OCI-LY1 (cell line): ENCODE results near the gene TRAPPC5.

Experiments used
- EZH2 ChIP-seq: fragments of 200-600 bp; sonication (generic), shearing (Covaris generic); IDR thresholded peaks from 2 replicates; pipeline ENCODE4 v1.8.0; 2017; ENCODE audit warnings: borderline replicate concordance, mixed run types, mild to moderate bottlenecking, antibody characterized with exemption, low read length, moderate library complexity, mixed read lengths
- TF ChIP-seq, protein P1 (sequence below): fragments of 200-600 bp; sonication (generic), shearing (Covaris generic); IDR thresholded peaks from 2 replicates; pipeline ENCODE4 v1.5.1; 2017; ENCODE audit warnings: mild to moderate bottlenecking, antibody characterized with exemption, low read length, moderate library complexity, mixed read lengths

DNA sequence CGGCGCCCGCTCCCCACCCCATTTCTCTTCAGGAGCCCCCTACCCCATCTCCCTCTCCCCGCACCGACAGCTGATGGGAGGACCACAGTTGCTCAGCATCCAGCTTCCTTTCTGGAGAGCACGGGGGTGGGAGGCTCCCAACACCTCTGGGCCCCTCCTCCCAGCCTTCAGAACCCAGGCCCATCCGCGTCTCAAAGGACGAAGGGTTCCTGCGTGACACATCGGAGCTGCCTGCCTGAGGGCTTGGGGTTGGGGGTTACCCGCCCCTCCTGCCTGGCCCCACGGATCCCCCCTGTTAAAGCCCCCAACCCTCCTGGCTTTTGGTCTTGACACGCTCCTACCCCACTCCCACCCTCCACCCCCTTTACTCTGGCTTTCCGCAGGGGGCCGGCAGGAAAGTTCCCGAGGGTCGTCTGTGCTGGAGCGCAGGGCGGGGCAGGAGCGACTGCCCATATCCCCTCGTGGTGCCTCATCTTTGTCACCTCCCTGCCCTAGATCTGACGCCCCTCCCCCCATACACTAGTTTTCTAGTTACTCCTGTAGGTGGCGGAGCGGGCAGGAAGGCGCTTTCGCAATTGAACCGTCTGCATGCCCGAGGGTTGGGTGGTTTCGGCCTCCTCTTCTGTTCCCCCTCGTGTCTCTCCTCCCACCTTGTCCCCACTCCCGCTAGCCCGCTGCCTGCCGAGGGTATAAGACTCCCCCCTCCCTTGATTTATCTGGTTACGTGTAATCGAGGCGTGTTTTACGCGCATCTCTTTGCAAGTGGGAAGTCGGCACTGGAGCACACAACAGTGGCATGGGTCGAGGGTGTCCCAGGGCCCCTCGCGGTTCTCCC, 924 bp downstream of the TRAPPC5 start:
- TF ChIP-seq, protein P1, sequence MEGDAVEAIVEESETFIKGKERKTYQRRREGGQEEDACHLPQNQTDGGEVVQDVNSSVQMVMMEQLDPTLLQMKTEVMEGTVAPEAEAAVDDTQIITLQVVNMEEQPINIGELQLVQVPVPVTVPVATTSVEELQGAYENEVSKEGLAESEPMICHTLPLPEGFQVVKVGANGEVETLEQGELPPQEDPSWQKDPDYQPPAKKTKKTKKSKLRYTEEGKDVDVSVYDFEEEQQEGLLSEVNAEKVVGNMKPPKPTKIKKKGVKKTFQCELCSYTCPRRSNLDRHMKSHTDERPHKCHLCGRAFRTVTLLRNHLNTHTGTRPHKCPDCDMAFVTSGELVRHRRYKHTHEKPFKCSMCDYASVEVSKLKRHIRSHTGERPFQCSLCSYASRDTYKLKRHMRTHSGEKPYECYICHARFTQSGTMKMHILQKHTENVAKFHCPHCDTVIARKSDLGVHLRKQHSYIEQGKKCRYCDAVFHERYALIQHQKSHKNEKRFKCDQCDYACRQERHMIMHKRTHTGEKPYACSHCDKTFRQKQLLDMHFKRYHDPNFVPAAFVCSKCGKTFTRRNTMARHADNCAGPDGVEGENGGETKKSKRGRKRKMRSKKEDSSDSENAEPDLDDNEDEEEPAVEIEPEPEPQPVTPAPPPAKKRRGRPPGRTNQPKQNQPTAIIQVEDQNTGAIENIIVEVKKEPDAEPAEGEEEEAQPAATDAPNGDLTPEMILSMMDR, result peak; percentile 59
- no peak for TF ChIP-seq EZH2
